ENCODE measurements around the gene DLX3. TPM values are rescaled to one million over a fixed set of nuclear protein-coding genes. Genes with fewer than 3 reads are reported as not detected.

DLX3 gene
- polyA plus RNA-seq, 2 donors: 2.9 to 3.0 TPM

Other genes with a start within 250 kb of the DLX3 start
- 1 to 10 TPM; 4.8 to 5.9 TPM for gene FAM117A, start 231.1 kb downstream of the DLX3 start, polyA plus RNA-seq
- gene KAT7, start 206.5 kb downstream of the DLX3 start, polyA plus RNA-seq: 10 to 100 TPM in 1 of 2 donors, 1 to 10 TPM in 1; 5.7 to 11.8 TPM
- gene TAC4, start 147.2 kb downstream of the DLX3 start, polyA plus RNA-seq: not detected
- 1 to 10 TPM in 1 of 2 donors, under 1 TPM in 1; 0.28 to 1.0 TPM for gene DLX4, start 26.0 kb downstream of the DLX3 start, polyA plus RNA-seq
- 10 to 100 TPM; 38.3 to 41.8 TPM for gene ITGA3, start 60.9 kb upstream of the DLX3 start, polyA plus RNA-seq
- 10 to 100 TPM; 12.1 to 13.5 TPM for gene PDK2, start 100.1 kb upstream of the DLX3 start, polyA plus RNA-seq
- under 1 TPM; 0.37 to 0.44 TPM for gene SAMD14, start 134.9 kb upstream of the DLX3 start, polyA plus RNA-seq
- gene PPP1R9B, start 155.5 kb upstream of the DLX3 start, polyA plus RNA-seq: 10 to 100 TPM; 15.4 to 31.3 TPM
- gene SGCA, start 170.8 kb upstream of the DLX3 start, polyA plus RNA-seq: 1 to 10 TPM; 7.1 to 10.0 TPM
- 10 to 100 TPM; 11.8 to 12.8 TPM for gene COL1A1, start 206.4 kb upstream of the DLX3 start, polyA plus RNA-seq

Data from esophagus (tissue), 2 donors.